Left kidney (tissue), 2 donors: ENCODE data around the gene VAMP5. TPM values are rescaled to one million over a fixed set of nuclear protein-coding genes. Genes with fewer than 3 reads are reported as not detected.
"Not testable (repeated sequence)": the region's sequence is repeated elsewhere in the genome, so short reads cannot be mapped to it uniquely, and the experiment has no call there.

ENCODE experiments used
- DNase-seq: peaks from one replicate; pipeline ENCODE4 v3.0.0-alpha.2; 2013
- polyA plus RNA-seq: library from polyadenylated mRNA; unstranded; fragments of 120-200 nt; gene quantifications from one replicate; pipeline ENCODE4 v1.2.1, GENCODE V29; 2013; ENCODE audit not compliant: insufficient read length

The VAMP5 gene
- polyA plus RNA-seq, 1 donor: 33.8 TPM

DNA sequence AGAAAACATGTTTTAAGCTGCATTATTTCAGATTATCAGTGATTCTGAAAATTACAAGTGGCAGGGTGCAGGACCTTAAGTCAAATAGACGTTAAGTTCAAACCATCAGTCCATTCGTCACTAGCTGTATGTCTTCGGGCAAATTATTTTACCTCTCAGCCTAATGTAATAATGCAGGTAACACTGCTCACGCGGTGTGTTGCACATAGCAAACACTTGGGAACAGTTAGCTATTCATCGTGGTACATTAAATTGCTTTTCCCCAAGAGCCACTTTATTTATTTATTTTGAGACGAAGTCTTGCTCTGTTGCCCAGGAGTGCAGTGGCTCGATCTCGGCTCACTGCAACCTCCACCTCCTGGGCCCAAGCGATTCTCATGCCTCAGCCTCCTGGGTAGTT, 35.1 kb upstream of the VAMP5 start:
- no peak for DNase-seq

DNA sequence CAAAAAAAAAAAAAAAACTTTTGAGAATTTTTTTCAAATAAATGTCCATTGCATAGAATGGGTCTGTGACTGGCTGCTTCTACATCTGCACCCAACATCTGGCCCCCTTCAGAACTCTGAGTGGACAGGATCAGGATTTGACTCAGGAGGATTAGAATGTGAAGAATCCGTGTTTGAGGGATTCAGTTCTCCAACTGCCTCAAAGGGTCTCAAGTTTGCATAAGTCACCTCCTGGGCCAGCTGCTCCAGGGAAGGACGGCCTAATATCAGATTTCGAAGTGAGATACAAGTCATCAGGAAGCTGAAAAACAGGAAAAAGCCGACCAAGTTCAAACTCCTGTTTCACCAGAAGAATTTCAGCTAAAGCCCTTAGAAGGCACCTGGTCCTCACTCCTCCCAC, 34.4 kb upstream of the VAMP5 start:
- no peak for DNase-seq

DNA sequence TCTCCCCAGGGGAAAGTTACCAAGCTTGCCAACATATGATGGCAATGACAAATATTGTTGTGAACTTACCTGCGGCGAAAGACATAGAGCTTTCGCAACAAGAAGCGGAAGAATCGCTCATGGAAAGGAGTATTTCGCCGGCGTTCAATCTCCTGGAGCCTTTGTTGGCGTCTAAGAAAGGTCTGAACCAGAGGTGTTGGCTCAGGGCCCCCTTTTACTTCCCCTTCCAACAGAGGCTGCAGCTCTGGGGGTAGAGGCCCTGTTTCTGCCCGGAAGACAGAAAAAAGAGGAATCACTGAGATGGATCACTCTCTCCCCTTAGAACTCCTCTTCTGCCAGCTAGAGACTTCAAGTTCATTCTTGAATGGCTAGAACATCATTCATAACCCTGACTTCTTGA, 33.7 kb upstream of the VAMP5 start:
- DNase-seq: no peak

DNA sequence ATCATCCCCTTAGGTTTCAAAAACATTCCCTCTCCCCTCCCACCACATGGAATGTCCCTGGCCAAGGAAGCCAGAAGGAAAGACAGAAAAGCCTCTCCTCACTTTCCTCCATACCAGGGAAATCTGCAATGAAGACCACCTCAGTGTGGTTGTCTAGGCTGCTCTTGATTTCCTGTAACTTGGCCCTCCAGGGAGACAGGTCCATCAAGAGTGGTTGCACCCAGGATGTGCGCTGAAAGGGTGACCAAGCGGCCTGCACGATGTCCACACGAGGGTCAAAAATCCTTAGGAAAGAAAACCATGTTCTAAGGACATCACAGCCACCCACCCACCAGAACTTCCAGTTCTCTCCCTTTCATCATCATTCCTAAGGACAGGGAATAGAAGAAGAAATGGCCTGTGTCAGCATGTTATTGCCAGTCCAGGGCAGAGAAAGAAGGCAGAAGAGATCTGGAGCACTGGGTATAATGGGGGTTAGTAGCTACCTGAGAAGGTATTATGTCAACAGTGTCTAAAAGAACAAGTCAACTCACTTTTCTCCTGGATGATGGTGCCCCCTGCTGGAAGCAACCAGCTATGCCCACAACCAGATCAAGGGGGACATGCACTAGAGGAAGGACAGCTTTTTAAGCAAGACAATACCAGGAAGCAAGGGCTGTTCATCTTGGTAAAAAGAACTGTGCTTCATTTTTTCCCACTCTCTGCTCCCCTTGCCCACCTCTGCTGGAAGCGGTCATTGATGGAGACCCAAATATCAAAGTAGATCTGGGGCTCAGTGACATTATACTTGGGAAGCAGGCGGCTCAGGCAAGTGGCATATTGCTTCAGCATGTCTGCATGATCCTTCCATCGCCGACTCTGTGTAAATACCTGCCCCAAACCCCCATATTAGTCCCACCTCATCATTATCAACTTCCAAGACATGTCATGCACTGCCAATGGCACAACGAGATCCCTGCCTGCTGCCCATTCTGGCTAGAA, 32.2 kb upstream of the VAMP5 start:
- DNase-seq: peak; percentile 82

DNA sequence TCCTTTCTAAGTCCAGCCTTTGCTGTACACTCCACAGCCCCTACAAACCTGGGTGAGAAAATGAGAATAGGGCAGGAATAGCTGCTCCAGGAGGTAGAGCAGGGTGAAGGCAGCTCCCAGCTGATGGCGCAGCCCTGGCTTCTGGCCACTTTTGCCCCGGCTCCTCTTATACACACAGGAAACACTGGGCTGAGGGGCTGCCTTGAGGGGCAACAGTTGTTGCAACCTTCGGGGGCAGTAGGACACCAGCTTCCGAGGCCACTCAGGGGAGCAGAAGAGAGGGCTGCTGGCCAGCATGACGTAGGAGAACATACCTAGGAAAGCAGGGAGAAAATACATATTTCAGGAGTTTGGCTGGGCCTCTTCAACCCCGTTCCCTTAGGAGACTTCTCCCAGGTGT, 31.0 kb upstream of the VAMP5 start:
- DNase-seq: no peak

DNA sequence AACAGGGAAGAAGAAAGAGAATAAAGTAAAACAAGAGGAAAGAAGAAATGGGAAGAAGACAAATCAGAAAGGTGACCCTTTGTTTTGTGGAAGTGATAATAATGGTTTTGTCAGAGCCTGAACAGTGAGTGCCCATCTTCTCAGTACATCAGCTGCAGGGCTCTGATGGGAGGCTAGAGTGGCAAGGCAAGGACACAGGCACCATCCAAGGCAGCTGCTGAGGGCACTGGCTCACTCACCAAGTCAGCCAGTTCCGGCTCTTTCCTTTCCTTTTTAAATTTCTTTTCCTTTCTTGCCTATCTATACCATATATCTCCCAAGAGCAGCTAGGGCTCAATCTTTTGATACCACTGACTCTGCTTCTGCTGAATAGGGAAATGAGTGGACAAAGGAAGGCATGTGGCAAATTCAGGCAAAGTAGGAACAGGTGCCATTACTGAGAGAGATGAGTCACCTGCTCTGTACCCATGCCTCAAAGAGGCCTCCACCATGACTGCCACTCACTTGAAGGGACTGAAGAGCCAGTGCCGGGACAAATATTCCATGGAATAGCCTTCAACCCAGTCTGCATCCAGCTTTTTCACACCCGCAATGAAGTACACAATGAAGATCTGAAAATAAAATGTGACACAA, 29.1 kb upstream of the VAMP5 start:
- DNase-seq: no peak

DNA sequence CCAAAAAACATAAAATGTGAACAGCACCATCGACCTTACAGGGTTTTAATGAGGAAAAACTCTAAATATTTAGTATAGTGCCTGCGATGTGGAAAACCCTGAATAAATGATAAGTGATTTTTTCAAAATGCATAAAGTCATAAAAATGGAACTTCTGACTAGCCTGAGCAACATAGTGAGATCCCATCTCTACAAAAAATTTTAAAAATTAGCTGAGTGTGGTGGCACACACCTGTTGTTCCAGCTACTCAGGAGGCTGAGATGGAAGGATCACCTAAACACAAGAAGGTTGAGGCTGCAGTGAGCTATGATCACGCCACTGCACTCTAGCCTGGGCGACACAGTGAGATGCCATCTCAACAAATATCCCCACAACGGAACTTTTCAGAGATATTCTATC, 27.1 kb upstream of the VAMP5 start:
- DNase-seq: no peak

DNA sequence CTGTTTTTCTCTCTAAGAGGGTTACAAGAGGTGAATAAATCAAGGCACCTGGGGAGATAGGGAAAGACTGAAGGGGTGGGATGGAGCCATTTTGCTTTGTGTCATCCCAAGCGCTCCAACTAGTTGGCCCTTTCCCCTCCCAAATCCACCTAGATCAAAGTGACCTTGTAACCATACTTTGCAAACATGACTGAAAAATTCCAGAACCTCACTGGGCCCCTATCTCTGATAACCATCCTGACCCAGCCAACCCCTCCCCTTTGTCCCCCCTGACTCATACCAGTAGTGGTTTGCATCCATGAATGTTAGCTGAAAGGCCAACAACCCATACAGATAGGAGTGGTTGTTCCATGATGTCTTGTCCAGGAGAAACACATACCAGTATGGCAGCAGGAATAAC, 26.1 kb upstream of the VAMP5 start:
- DNase-seq: no peak

DNA sequence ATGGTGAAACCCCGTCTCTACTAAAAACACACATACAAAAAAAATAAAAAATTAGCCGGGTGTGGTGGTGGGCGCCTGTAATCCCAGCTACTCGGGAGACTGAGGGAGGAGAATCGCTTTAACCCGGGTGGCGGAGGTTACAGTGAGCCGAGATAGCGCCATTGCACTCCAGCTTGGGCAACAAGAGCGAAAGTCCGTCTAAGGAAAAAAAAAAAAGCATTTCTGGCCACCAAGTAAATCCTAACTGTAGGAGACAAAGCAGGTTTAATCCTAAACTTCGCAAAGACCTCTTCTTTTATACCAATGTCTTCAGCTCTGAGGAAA, 23.9 kb upstream of the VAMP5 start:
- not testable (repeated sequence) for DNase-seq

DNA sequence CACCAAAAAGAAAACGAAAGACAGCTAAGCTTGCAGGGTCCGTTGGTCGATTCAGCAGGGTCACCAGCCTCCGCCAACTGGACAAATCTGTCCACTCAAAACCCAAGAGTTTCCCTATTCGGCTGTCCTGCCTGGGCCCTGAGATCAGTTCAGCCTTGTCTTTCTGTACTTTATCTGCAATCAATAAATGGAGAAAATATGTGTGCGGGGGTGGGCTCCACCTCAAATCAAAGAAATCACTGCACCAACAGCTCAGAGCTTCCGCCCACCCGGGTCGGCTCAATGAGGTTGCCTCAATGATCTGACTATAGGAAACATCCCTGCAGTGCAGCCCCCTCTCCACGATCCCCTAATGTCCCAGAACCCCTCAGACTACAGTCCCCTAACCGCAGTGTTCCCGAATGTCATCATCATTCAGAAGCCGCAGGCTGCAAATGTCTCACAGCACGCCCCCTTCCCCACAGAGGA, 23.4 kb upstream of the VAMP5 start:
- DNase-seq: no peak

DNA sequence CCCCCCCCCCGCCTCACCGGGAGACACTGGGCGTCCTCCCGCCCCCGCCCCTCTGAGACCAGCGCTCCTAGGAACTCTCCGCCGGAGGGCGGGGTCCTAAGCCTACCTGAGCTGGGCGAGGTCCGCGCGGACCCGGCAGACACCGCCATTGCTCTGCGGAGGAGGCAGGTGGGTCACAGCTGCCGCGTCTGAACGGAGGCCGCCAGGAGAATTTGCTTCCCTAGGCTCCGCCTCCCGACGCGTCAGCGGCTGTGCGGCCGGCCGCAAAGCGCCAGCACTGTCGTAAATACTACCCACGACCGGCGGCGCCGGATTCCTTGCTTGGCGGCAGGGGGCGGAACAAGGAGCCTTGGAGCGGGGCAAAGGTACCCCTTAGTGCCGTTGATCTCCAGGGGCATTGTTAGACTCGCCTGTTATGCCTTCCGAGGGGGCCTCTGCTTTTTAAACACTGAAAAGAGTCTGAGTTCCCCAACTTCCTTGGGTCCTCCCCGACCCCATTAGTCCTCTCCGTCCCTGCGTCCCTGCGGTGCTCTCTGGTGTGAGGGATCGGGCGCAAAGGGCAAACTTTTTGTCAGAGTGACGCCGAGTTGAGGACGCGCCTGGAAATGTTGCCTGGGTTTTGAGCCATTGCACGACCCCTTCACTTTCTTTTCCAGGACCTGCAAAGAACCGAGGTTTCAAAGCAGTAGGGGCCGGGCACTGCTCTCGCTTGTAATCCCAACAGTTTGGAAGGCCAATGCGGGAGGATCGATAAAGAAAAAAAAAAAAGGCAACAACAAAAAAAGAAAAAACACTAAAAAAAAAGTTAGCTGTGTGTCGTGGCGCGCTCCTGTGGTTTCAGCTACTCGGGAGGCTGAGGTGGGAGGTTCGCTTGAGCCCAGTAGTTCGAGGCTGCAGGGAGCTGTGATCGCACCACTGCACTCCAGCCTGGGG, 22.7 kb upstream of the VAMP5 start, which contains the start of gene GGCX:
TSS of gene GGCX (minus strand) at position 214 of the 933 bp plus-strand sequence. CDS start at position 149, 65 bp downstream.
- DNase-seq: peak; percentile 95

DNA sequence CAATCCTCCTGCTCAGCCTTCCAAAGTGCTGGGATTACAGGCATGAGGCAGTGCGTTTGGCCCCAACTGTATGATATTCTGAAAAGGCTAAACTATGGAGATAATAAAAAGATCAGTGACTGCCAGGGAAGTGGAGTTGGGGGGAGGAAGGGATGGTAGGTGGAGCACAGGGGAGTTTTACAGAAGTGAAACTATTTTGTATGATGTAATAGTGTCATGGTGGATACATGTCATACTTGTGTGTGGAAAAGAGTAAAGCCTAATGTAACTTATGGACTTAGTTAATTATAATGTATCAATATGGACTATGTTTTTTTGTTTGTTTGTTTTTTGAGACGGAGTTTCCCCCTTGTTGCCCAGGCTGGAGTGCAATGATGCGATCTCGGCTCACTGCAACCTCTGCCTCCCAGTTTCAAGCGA, 20.1 kb upstream of the VAMP5 start:
- DNase-seq: no peak

DNA sequence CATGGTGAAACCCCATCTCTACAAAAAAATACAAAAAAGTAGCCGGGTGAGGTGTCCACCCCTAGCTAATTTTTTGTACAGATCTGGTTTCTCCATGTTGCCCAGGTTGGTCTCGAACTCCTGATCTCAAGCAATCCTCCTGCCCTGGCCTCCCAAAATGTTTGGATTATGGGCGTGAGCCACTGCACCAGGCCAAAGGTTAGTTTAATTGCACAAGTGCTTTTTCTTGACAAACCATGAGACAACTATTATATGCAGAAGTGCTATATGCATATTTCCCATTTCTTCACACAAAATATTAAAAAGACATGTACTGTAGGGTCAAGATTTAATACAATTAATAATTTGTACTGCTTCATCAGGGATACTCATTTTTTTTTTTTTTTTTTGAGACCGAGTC, 18.0 kb upstream of the VAMP5 start:
- DNase-seq: no peak

DNA sequence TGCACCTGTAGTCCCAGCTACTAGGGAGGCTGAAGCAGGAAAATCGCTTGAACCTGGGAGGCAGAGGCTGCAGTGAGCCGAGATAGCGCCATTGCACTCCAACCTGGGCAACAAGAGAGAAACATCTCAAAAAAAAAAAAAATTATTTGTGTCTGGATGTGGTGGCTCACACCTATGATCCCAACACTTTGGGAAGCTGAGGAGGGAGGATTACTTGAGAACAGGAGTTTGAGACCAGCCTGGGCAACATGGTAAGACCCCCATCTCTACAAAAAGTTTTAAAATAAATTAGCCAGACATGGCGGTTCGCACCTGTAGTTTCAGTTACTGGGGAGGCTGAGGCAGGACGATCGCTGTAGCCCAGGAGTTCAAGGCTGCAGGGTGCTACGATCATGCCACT, 8.5 kb upstream of the VAMP5 start:
- DNase-seq: no peak

DNA sequence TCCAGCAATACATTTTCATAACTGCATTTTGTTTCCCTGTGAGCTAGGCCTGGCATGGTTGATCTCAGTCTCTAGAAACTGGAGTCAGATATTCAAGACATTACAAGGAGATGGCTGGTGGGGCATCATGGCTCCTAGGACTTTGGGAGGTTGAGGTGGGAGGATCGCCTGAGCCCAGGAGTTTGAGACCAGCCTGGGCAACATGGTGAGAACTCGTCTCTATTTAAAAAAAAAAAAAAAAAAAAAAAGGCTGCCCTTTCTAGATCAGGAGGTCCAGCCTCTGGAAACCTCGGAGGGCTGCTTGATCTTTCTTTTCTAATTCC, 7.2 kb upstream of the VAMP5 start:
- DNase-seq: no peak

DNA sequence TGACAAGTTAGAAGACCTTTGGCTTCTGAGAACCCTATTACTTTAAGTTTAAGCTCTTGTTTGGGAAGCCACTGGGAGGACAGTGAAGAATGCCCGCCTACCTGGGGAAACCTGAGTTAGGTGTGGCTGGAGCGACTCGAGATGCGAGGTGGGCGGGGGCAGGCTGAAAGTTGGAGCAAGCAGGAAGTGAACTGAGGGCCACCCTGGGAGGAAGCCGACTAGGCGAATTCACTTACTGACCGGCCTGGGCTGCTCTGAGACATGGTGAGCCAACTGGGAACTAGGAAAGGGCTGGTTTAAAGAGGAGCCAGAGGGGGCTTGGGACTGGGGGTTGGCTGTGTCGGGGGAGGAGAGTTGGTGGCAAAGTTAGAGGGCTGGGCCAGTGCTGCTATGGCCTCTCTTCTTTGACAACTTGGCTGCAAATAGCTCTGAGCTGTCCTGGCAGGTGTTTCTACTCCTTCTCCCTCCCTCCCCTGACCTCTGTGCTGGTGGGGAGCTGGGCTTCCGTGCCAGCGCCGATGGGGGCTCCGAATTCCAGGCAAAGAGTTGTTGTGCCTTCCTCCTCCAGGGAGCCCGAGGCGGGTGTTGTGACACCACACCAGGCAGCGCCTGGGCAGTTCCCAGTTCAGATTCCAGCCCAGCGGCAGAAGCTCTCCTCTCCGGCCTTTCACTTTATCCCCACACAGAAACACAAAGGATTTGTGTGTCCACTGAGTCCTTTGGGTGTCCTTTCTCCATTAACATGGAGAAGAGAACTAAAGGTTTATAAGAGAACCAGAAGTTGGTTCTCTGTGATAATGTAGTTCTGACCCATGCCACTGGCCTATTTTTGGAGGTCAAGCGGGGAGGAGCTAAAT, 6.6 kb upstream of the VAMP5 start, which contains the start of gene VAMP8:
TSS of gene VAMP8 (plus strand) at position 201 of the 857 bp plus-strand sequence. CDS start at position 262, 61 bp downstream.
- DNase-seq: no peak

DNA sequence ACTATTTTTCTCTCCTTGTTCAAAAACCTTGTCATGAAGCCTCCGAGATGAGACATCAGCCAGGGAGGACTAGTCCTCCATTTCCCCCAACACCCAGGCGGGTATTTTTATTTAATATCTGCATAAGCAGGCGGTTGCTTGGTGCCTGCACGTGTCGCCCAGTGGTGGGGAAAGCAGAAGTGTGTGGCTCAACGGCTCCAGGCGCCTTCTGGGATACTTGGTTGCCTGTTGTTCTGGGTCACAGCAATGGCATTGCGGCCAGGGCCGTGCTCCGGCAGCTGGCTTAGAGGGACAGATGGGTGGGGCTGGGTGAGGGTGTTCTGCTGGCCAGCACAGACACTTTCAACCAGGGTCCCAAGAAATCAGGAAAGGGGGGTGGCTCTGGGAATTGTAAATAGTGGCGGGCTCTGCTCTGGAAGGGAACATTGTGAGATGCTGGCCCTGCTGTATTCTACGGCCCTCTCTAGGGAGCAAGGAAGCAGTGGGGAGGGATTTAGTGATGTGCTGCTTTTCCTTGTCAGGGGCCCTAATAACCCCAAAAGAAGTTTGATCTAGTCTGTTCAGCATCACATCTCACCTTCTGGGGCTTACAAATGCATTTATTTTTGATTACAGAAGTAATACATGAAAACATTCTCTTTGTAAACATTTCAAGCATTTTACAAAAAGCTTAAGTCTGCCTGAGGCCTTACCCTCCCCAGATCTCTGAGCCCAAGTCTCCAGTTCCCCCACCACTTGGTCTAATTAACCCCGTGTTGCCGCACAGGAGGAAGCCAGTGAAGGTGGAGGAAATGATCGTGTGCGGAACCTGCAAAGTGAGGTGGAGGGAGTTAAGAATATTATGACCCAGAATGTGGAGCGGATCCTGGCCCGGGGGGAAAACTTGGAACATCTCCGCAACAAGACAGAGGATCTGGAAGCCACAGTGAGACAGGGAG, 5.7 kb upstream of the VAMP5 start:
- DNase-seq: no peak

DNA sequence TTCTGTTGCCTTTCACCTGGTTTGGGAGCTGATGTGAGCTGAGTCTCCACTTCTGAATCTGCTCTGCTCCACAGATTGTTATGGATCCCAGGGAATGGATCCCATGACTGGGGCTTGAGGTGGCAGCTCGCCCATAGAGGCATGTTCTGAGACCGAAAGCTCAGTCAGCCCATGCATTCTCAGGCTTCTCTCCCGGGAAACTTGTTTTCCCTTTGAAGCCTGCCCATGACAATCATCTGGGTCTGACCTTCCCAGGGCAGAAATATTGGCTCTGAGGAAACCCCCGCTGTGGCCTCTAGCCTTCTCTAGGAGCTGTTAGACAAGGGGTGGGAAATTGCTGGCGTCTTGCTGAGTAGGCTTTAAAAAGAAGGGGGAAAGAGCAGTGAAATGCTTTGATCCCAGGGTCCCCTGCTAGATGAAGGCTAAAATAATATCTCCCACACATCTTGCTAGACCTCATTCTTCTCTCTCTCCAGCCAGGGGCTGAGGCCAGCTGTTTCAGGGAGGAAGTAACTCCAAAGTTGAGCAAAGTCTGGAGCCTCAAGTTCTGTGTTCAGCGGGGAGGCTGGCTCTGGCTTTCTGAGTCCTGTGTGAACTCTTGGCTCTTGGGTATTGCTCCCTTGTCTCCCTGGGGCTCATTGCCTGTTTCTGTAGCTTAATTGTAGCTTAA, 4.8 kb upstream of the VAMP5 start:
- DNase-seq: no peak

DNA sequence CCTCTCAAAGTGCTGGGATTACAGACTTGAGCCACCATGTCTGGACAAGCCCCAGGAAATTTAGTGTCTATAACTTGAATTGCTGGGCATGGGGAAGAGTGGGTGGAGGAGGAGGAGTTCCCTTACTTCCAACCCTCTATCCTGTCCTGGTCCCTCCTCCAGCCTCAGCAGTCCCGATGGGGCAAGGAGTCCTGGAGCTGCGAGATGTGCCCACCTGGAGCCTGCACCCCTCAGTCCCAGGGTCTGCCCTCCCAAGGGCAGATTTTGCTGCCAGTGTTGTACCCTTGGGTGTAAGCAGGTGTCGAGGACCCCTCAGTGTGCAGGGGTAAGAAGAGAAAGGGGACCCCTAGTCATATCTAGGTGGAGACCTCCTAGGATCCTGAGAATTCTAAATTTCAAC, 4.0 kb upstream of the VAMP5 start:
- DNase-seq: no peak

DNA sequence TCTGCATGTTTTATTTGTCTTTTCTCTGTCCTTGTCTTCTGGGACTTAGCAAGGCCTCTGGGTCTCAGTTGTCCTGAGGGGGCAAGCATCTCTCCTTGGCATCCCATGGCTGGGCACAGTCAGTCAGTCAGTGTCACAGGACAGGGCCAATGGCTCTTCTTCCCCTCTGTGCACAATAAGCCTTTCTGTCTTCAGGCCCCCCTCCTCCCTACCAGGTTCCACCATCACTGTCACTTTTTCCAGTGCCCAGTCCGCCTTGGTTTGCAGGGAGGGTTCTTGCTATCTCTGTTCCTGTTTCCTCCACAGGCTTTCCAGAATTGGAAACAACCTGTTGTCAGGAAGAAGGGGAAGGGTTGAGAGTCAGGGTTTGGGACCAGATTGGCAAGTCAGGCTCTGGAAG, 1.7 kb upstream of the VAMP5 start:
- no peak for DNase-seq
